Measurements from ENCODE around the gene OTOA.
"Not testable (repeated sequence)": the region's sequence is repeated elsewhere in the genome, so short reads cannot be mapped to it uniquely, and the experiment has no call there.

Gene OTOA

DNA sequence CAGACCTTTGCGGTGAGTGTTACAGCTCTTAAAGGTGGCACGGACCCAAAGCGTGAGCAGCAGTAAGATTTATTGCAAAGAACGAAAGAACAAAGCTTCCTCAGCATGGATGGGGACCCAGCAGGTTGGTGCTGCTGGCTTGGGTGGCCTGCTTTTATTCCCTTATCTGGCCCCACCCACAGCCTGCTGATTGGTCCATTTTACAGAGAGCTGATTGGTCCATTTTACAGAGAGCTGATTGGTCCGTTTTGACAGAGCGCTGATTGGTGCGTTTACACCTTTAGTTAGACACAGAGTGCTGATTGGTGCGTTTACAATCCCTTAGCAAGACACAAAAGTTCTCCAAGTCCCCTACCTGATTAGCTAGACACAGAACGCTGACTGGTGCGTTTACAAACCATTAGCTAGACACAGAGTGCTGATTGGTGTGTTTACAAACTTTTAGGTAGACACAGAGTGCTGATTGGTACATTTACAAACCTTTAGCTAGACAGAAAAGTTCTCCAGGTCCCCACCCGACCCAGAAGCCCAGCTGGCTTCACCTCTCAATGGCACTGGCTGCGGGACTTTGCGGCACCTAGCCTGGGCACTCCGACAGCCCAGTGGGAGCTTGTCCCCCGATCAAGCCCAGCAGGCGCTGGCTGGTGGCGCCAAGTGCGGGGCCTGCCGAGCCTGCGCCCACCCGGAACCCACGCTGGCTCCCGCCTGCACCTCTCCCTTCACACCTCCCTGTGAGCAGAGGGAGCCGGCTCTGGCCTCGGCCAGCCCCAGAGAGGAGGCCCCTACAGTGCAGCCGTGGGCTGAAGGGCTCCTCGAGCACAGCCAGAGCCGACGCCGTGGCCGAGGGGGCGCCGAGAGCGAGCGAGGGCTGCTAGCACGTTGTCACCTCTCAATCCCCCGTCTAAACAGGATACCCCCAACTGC lies 33.9 kb upstream of the OTOA start:
- H3K4me1 ChIP-seq (ENCODE audit: control insufficient read depth, insufficient read depth, low read length) = peaks cover 20% of the 10 kb centered on the region
- H3K36me3 ChIP-seq (ENCODE audit: control insufficient read depth, insufficient read depth, low read length); H3K9ac ChIP-seq (ENCODE audit: low read length); H3K9me3 ChIP-seq (ENCODE audit: control insufficient read depth, low read length); H3K27me3 ChIP-seq (ENCODE audit: control insufficient read depth, insufficient read depth, low read length); H3K4me3 ChIP-seq (ENCODE audit: low read length): not testable (repeated sequence)

- not testable (repeated sequence) for H3K4me3 ChIP-seq (ENCODE audit: low read length); H3K36me3 ChIP-seq (ENCODE audit: control insufficient read depth, insufficient read depth, low read length); H3K9me3 ChIP-seq (ENCODE audit: control insufficient read depth, low read length); H3K27me3 ChIP-seq (ENCODE audit: control insufficient read depth, insufficient read depth, low read length); H3K9ac ChIP-seq (ENCODE audit: low read length)
- H3K4me1 ChIP-seq (ENCODE audit: control insufficient read depth, insufficient read depth, low read length) = peaks cover 20% of the 10 kb centered on the region
Measured at GRCh38 chr16:21630866-21631265, 32.9 kb upstream of the OTOA start.

- not testable (repeated sequence) for H3K27me3 ChIP-seq (ENCODE audit: control insufficient read depth, insufficient read depth, low read length); H3K4me3 ChIP-seq (ENCODE audit: low read length); H3K9ac ChIP-seq (ENCODE audit: low read length); H3K9me3 ChIP-seq (ENCODE audit: control insufficient read depth, low read length); H3K36me3 ChIP-seq (ENCODE audit: control insufficient read depth, insufficient read depth, low read length)
- H3K4me1 ChIP-seq (ENCODE audit: control insufficient read depth, insufficient read depth, low read length) = peaks cover 20% of the 10 kb centered on the region
Measured at GRCh38 chr16:21631376-21631775, 32.4 kb upstream of the OTOA start.

DNA sequence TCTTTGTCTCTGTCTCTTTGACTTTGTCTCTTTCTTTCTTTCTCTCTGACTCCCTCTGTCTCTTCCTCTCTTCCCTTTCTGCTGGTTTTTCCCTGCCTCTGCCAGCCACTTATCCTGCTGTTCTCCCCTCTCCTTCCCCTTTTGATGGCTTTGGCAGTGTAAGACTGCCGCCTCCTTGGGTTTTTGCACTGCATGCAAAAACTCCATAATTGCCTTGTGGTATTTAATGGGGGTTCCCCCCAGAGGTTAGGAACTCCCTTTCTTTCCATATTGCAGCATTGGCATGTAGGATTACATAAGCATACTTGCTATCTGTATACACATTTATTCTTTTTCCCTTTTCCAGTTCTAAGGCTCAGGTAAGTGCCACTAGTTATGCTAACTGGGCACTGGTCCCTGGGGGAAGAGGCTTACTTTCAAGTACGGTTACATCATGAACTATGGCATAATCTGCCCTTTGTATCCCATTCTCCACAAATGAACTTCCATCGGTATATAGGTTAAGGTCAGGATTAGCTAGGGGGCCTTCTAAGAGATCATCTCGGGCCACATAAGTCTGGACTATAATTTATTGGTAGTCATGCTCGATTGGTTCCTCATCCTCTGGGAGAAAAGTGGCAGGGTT lies 31.7 kb upstream of the OTOA start:
- peaks cover 20% of the 10 kb centered on the region for H3K4me1 ChIP-seq (ENCODE audit: control insufficient read depth, insufficient read depth, low read length)
- H3K9me3 ChIP-seq (ENCODE audit: control insufficient read depth, low read length); H3K36me3 ChIP-seq (ENCODE audit: control insufficient read depth, insufficient read depth, low read length); H3K9ac ChIP-seq (ENCODE audit: low read length); H3K27me3 ChIP-seq (ENCODE audit: control insufficient read depth, insufficient read depth, low read length); H3K4me3 ChIP-seq (ENCODE audit: low read length): not testable (repeated sequence)

DNA sequence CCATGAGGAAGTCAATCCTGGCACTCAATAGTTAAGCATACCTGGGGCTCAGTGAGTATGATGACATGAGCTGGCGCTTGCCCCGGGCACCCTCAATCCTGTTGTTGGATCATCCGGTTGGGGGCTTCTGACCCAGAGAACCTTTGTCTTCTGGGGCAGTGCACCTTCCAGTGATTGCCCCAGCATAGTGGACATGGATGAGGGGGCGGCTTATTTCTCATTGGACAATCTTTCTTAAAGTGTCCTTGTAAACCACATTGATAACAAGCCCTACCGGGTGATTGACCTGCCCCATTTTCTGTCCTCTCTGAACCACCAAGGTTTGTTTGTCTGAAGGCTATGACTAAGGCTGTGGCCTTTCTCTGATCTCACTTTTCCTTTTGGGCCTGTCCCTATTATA lies 29.6 kb upstream of the OTOA start:
- no peak overlapping the region for H3K4me3 ChIP-seq (ENCODE audit: low read length)
- H3K27me3 ChIP-seq (ENCODE audit: control insufficient read depth, insufficient read depth, low read length) = no peaks in the 10 kb centered on the region
- peaks cover 25% of the 10 kb centered on the region for H3K4me1 ChIP-seq (ENCODE audit: control insufficient read depth, insufficient read depth, low read length)
- H3K36me3 ChIP-seq (ENCODE audit: control insufficient read depth, insufficient read depth, low read length) = no peaks in the 10 kb centered on the region
- no peak overlapping the region for H3K9ac ChIP-seq (ENCODE audit: low read length)
- no peaks in the 10 kb centered on the region for H3K9me3 ChIP-seq (ENCODE audit: control insufficient read depth, low read length)

- not testable (repeated sequence) for H3K27me3 ChIP-seq (ENCODE audit: control insufficient read depth, insufficient read depth, low read length); H3K4me3 ChIP-seq (ENCODE audit: low read length)
- H3K4me1 ChIP-seq (ENCODE audit: control insufficient read depth, insufficient read depth, low read length) = peaks cover 24% of the 10 kb centered on the region
Measured at GRCh38 chr16:21635694-21636093, 28.1 kb upstream of the OTOA start.

GRCh38 chr16:21637032-21637968 lies 26.5 kb upstream of the OTOA start:
- Histone ChIP-seq H3K4me1 (ENCODE audit: control insufficient read depth, insufficient read depth, low read length) (peaks cover 15% of the 10 kb centered on the region), H3K9ac (ENCODE audit: low read length) (no peak overlapping the region), H3K9me3 (ENCODE audit: control insufficient read depth, low read length) (no peaks in the 10 kb centered on the region), H3K27me3 (ENCODE audit: control insufficient read depth, insufficient read depth, low read length) (no peaks in the 10 kb centered on the region), H3K36me3 (ENCODE audit: control insufficient read depth, insufficient read depth, low read length) (no peaks in the 10 kb centered on the region), H3K4me3 (ENCODE audit: low read length) (no peak overlapping the region)

More at GRCh38 chr16:21635694-21636093, 28.1 kb upstream of the OTOA start:
- H3K9ac ChIP-seq (ENCODE audit: low read length); H3K9me3 ChIP-seq (ENCODE audit: control insufficient read depth, low read length); H3K36me3 ChIP-seq (ENCODE audit: control insufficient read depth, insufficient read depth, low read length): not testable (repeated sequence)

GRCh38 chr16:21638573-21638975 lies 25.2 kb upstream of the OTOA start:
- no peak overlapping the region for H3K4me3 ChIP-seq (ENCODE audit: low read length)
- no peak overlapping the region for H3K9ac ChIP-seq (ENCODE audit: low read length)
- no peaks in the 10 kb centered on the region for H3K36me3 ChIP-seq (ENCODE audit: control insufficient read depth, insufficient read depth, low read length)
- H3K9me3 ChIP-seq (ENCODE audit: control insufficient read depth, low read length) = no peaks in the 10 kb centered on the region
- no peaks in the 10 kb centered on the region for H3K27me3 ChIP-seq (ENCODE audit: control insufficient read depth, insufficient read depth, low read length)
- peaks cover 15% of the 10 kb centered on the region for H3K4me1 ChIP-seq (ENCODE audit: control insufficient read depth, insufficient read depth, low read length)

- Histone ChIP-seq H3K4me3 (ENCODE audit: low read length) (no peak overlapping the region), H3K4me1 (ENCODE audit: control insufficient read depth, insufficient read depth, low read length) (peaks cover 7% of the 10 kb centered on the region), H3K9ac (ENCODE audit: low read length) (no peak overlapping the region), H3K9me3 (ENCODE audit: control insufficient read depth, low read length) (no peaks in the 10 kb centered on the region), H3K36me3 (ENCODE audit: control insufficient read depth, insufficient read depth, low read length) (no peaks in the 10 kb centered on the region), H3K27me3 (ENCODE audit: control insufficient read depth, insufficient read depth, low read length) (no peaks in the 10 kb centered on the region)
Measured at GRCh38 chr16:21639493-21639892, 24.3 kb upstream of the OTOA start.

DNA sequence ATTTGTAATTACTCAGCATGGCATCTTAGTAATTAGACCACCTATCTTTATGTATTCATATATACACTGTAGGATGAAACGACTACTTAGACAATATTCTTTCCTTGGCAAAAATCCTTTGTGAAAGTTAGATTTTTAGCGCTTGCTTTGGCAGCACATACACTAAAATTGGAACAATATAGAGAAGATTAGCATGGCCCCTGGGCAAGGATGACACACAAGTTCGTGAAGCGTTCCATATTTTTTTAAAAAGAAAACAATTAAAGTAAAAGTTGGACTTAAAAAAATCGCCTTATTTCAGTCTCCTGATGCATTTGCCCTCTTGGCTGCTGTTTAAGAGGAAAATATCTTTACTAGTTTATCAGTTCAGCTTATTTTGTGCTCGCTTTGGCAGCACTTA lies 21.9 kb upstream of the OTOA start:
- H3K27me3 ChIP-seq (ENCODE audit: control insufficient read depth, insufficient read depth, low read length) = no peaks in the 10 kb centered on the region
- H3K9ac ChIP-seq (ENCODE audit: low read length) = no peak overlapping the region
- peaks cover 17% of the 10 kb centered on the region for H3K4me1 ChIP-seq (ENCODE audit: control insufficient read depth, insufficient read depth, low read length)
- H3K9me3 ChIP-seq (ENCODE audit: control insufficient read depth, low read length) = no peaks in the 10 kb centered on the region
- H3K36me3 ChIP-seq (ENCODE audit: control insufficient read depth, insufficient read depth, low read length) = no peaks in the 10 kb centered on the region
- no peak overlapping the region for H3K4me3 ChIP-seq (ENCODE audit: low read length)

DNA sequence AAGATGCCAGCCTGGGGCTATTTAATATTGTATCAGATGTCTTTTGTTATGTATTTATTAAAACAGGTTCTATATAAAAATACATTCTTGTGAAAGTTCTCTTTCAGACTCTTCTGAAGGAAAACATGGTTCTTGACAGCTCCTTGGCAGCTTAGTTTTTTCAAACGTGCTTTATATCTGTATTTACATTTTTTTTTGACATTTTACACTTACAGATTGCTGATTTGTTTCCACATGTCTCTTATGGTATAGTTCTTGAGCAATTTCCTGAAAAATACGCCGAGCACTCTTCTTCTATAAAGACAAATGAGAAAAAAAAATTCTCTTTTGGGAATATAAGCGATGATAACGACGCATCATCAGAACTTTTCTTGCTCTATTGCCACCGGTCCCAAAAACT lies 20.9 kb upstream of the OTOA start:
- H3K27me3 ChIP-seq (ENCODE audit: control insufficient read depth, insufficient read depth, low read length) = no peaks in the 10 kb centered on the region
- H3K9ac ChIP-seq (ENCODE audit: low read length) = no peak overlapping the region
- H3K36me3 ChIP-seq (ENCODE audit: control insufficient read depth, insufficient read depth, low read length) = no peaks in the 10 kb centered on the region
- H3K4me3 ChIP-seq (ENCODE audit: low read length) = no peak overlapping the region
- no peaks in the 10 kb centered on the region for H3K9me3 ChIP-seq (ENCODE audit: control insufficient read depth, low read length)
- peaks cover 17% of the 10 kb centered on the region for H3K4me1 ChIP-seq (ENCODE audit: control insufficient read depth, insufficient read depth, low read length)

DNA sequence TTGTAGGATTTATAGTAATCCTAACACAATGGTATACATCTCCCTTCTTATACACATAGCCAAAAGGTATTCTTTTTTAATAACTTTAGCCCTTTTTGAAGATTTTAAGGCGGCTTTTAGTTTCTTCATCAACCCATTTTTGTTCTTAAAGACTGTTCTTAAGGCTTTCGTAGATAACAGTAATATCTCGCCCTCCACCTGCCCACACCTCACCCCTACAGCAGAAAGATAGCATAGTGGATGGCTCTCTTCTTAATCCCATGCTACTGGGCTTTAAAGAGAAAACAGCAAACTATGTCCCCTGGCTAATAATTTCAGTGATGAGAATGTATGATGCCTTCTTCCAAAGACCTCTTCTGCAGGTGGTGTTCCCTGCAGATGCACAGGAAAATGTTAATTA lies 20.0 kb upstream of the OTOA start:
- H3K4me1 ChIP-seq (ENCODE audit: control insufficient read depth, insufficient read depth, low read length) = peaks cover 12% of the 10 kb centered on the region
- H3K4me3 ChIP-seq (ENCODE audit: low read length) = no peak overlapping the region
- H3K36me3 ChIP-seq (ENCODE audit: control insufficient read depth, insufficient read depth, low read length) = no peaks in the 10 kb centered on the region
- H3K27me3 ChIP-seq (ENCODE audit: control insufficient read depth, insufficient read depth, low read length) = no peaks in the 10 kb centered on the region
- H3K9me3 ChIP-seq (ENCODE audit: control insufficient read depth, low read length) = no peaks in the 10 kb centered on the region
- H3K9ac ChIP-seq (ENCODE audit: low read length) = no peak overlapping the region
